HG03139 (cell line): ENCODE measurements around the gene DMP1.
A peak's percentile ranks its signal among the peaks of the same experiment; 100 is the strongest.

Experiments used
- ATAC-seq: cut with Tn5 transposase; IDR thresholded peaks from one replicate; pipeline ENCODE4 v1.9.1; 2021; ENCODE audit not compliant: unreplicated experiment

The DMP1 gene

GRCh38 chr4:87649980-87650379 is at the start of gene DMP1:
Gene DMP1, plus strand, starts transcription at chr4:87650280. Its CDS starts 6,213 bp downstream, at chr4:87656493.
- no peak for ATAC-seq

- no peak for ATAC-seq
Measured at GRCh38 chr4:87601361-87601760, 48.7 kb upstream of the DMP1 start.

GRCh38 chr4:87608229-87608628 is 41.9 kb upstream of the DMP1 start, which contains the start of gene DSPP:
Gene DSPP, plus strand, starts transcription at chr4:87608529. Its CDS starts 2,380 bp downstream, at chr4:87610909.
- no peak for ATAC-seq

- no peak for ATAC-seq
Measured at GRCh38 chr4:87614292-87614890, 35.7 kb upstream of the DMP1 start.

GRCh38 chr4:87616268-87616667 is 33.8 kb upstream of the DMP1 start:
- no peak for ATAC-seq

- ATAC-seq = no peak
Measured at GRCh38 chr4:87620086-87620485, 30.0 kb upstream of the DMP1 start.

- no peak for ATAC-seq
Measured at GRCh38 chr4:87620491-87620890, 29.6 kb upstream of the DMP1 start.

- ATAC-seq = no peak
Measured at GRCh38 chr4:87622303-87622702, 27.8 kb upstream of the DMP1 start.

GRCh38 chr4:87624698-87625097 is 25.4 kb upstream of the DMP1 start:
- ATAC-seq = no peak

- no peak for ATAC-seq
Measured at GRCh38 chr4:87631668-87632067, 18.4 kb upstream of the DMP1 start.

- ATAC-seq = no peak
Measured at GRCh38 chr4:87632469-87632868, 17.6 kb upstream of the DMP1 start.

GRCh38 chr4:87633243-87633642 is 16.8 kb upstream of the DMP1 start:
- ATAC-seq = no peak

- no peak for ATAC-seq
Measured at GRCh38 chr4:87644286-87644685, 5.8 kb upstream of the DMP1 start.

- no peak for ATAC-seq
Measured at GRCh38 chr4:87650938-87651337, 858 bp downstream of the DMP1 start.

GRCh38 chr4:87651941-87652340 is 1.9 kb downstream of the DMP1 start:
- no peak for ATAC-seq

GRCh38 chr4:87654487-87655044 is 4.5 kb downstream of the DMP1 start:
- no peak for ATAC-seq

- no peak for ATAC-seq
Measured at GRCh38 chr4:87657525-87657924, 7.4 kb downstream of the DMP1 start.

GRCh38 chr4:87659247-87659931 is 9.3 kb downstream of the DMP1 start:
- ATAC-seq = no peak

- ATAC-seq = no peak
Measured at GRCh38 chr4:87662871-87663270, 12.8 kb downstream of the DMP1 start.

- no peak for ATAC-seq
Measured at GRCh38 chr4:87669373-87669772, 19.3 kb downstream of the DMP1 start.

- ATAC-seq = no peak
Measured at GRCh38 chr4:87677731-87678130, 27.7 kb downstream of the DMP1 start.

- peak; percentile 47 for ATAC-seq
Measured at GRCh38 chr4:87679449-87680169, 29.5 kb downstream of the DMP1 start.
